ENCODE data around the gene PPP2R5D.

GRCh38 chr6:43037706-43038105 is 53.3 kb downstream of the PPP2R5D start:
- TF ChIP-seq CTCF (IDR thresholded peaks at IDR 0.05): no peak
- no peak for TF ChIP-seq POLR2A (IDR thresholded peaks at IDR 0.05)

Data from esophagus squamous epithelium (tissue), 4 donors.